ENCODE measurements around the gene TSPAN4. TPM values are rescaled to one million over a fixed set of nuclear protein-coding genes. Genes with fewer than 3 reads are reported as not detected.

Gene TSPAN4
- total and polyA plus RNA-seq, 4 donors, result 68.3 to 197 (median 134) TPM

GRCh38 chr11:828506-829175 lies 14.0 kb upstream of the TSPAN4 start:
- Histone ChIP-seq H3K4me1 (ENCODE audit: control insufficient read depth in 5 of 5, insufficient read depth in 5 of 5, low read length in 5 of 5) (peaks cover 0 to 67% (median 35%) of the 10 kb centered on the region in 5 donors), H3K4me3 (no peak overlapping the region), H3K9me3 (ENCODE audit: control insufficient read depth in 4 of 4, insufficient read depth in 3 of 4, low read length in 3 of 4) (peaks cover 0 to 3% (median 0%) of the 10 kb centered on the region in 4 donors), H3K27ac (ENCODE audit: low read depth in 1 of 2, low read length in 1 of 2) (peak overlapping the region; percentile 75 to 84), H3K9ac (ENCODE audit: insufficient read depth in 1 of 2, low read length in 2 of 2) (no peak overlapping the region), H3K36me3 (ENCODE audit: control insufficient read depth in 4 of 4, insufficient read depth in 4 of 4, low read length in 4 of 4) (peaks cover 0 to 17% (median 1%) of the 10 kb centered on the region in 4 donors), H3K27me3 (ENCODE audit: control insufficient read depth in 3 of 3, insufficient read depth in 3 of 3, low read length in 2 of 3) (peaks cover 0 to 24% (median 19%) of the 10 kb centered on the region in 3 donors)
- no peak for DNase-seq
- ATAC-seq (ENCODE audit: insufficient read depth, low FRiP score), result no peak
- TF ChIP-seq, protein P1, sequence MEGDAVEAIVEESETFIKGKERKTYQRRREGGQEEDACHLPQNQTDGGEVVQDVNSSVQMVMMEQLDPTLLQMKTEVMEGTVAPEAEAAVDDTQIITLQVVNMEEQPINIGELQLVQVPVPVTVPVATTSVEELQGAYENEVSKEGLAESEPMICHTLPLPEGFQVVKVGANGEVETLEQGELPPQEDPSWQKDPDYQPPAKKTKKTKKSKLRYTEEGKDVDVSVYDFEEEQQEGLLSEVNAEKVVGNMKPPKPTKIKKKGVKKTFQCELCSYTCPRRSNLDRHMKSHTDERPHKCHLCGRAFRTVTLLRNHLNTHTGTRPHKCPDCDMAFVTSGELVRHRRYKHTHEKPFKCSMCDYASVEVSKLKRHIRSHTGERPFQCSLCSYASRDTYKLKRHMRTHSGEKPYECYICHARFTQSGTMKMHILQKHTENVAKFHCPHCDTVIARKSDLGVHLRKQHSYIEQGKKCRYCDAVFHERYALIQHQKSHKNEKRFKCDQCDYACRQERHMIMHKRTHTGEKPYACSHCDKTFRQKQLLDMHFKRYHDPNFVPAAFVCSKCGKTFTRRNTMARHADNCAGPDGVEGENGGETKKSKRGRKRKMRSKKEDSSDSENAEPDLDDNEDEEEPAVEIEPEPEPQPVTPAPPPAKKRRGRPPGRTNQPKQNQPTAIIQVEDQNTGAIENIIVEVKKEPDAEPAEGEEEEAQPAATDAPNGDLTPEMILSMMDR (IDR thresholded peaks at IDR 0.05; ENCODE audit: control extremely low read depth, extremely low read depth), result no peak
- 51 to 55% methylated on average over 21 of the region's 21 CpGs for WGBS, 2 donors

DNA sequence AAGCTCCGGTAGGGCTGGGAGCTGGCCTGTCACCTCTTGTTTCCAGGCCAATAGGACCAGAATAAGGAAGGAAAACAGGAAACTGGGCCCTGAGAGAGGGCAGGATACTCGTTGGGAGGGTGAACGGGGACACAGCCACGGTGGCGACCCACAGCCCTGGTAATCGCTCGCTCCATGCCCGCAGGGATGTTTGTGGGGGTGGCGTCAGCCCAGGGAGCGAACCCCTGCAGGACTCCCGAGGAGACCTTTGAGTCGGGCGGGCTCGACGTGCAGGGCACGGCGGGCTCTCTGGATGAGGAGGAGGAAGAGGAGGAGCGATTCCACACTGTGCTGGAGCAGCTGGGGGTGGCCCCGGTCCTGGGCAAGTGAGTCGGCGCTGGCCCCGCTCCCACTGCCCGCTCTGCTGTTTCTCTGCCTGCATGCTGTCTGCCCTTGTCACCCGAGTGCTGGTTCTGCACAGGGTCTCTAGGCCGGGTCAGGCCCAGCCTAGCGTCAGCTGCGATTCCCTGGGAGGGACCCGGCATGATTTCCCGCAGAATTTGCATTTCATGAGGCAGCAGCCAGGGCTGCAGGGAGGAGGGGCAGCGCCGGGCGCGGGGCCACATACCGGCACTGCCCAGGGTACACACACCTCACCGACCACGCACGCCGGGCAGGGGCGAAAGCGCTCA lies 13.3 kb upstream of the TSPAN4 start:
- ATAC-seq (ENCODE audit: insufficient read depth, low FRiP score), result no peak
- Histone ChIP-seq H3K27me3 (ENCODE audit: control insufficient read depth in 3 of 3, insufficient read depth in 3 of 3, low read length in 2 of 3) (peaks cover 0 to 24% (median 19%) of the 10 kb centered on the region in 3 donors), H3K36me3 (ENCODE audit: control insufficient read depth in 4 of 4, insufficient read depth in 4 of 4, low read length in 4 of 4) (peaks cover 0 to 10% (median 1%) of the 10 kb centered on the region in 4 donors), H3K9me3 (ENCODE audit: control insufficient read depth in 4 of 4, insufficient read depth in 3 of 4, low read length in 3 of 4) (peaks cover 0 to 3% (median 0%) of the 10 kb centered on the region in 4 donors), H3K27ac (ENCODE audit: low read depth in 1 of 2, low read length in 1 of 2) (peak overlapping the region; percentile 75 to 77), H3K4me3 (no peak overlapping the region), H3K9ac (ENCODE audit: insufficient read depth in 1 of 2, low read length in 2 of 2) (no peak overlapping the region), H3K4me1 (ENCODE audit: control insufficient read depth in 5 of 5, insufficient read depth in 5 of 5, low read length in 5 of 5) (peaks cover 0 to 73% (median 35%) of the 10 kb centered on the region in 5 donors)
- WGBS, 2 donors, result 5 to 9% methylated on average over 40 of the region's 40 CpGs
- TF ChIP-seq, protein P1 (IDR thresholded peaks at IDR 0.05; ENCODE audit: control extremely low read depth, extremely low read depth), result no peak
- peak in 2 of 3 donors; percentile 44 to 50 for DNase-seq

GRCh38 chr11:829847-830294 lies 12.8 kb upstream of the TSPAN4 start:
- ATAC-seq (ENCODE audit: insufficient read depth, low FRiP score) (no peak), DNase-seq (no peak)
- Histone ChIP-seq H3K27me3 (ENCODE audit: control insufficient read depth in 3 of 3, insufficient read depth in 3 of 3, low read length in 2 of 3) (peaks cover 0 to 24% (median 19%) of the 10 kb centered on the region in 3 donors), H3K9me3 (ENCODE audit: control insufficient read depth in 4 of 4, insufficient read depth in 3 of 4, low read length in 3 of 4) (no peaks in the 10 kb centered on the region), H3K9ac (ENCODE audit: insufficient read depth in 1 of 2, low read length in 2 of 2) (no peak overlapping the region), H3K4me3 (no peak overlapping the region), H3K36me3 (ENCODE audit: control insufficient read depth in 4 of 4, insufficient read depth in 4 of 4, low read length in 4 of 4) (peaks cover 0 to 4% (median 1%) of the 10 kb centered on the region in 4 donors), H3K4me1 (ENCODE audit: control insufficient read depth in 5 of 5, insufficient read depth in 5 of 5, low read length in 5 of 5) (peaks cover 0 to 76% (median 38%) of the 10 kb centered on the region in 5 donors), H3K27ac (ENCODE audit: low read depth in 1 of 2, low read length in 1 of 2) (peak overlapping the region in 1 of 2 donors; percentile 77)
- WGBS, 2 donors, result 1 to 5% methylated on average over 33 to 39 of the region's 39 CpGs
- TF ChIP-seq, protein P1 (IDR thresholded peaks at IDR 0.05; ENCODE audit: control extremely low read depth, extremely low read depth), result no peak
